Liver (tissue), 9 donors: Measurements from ENCODE around the gene ADK. TPM values are rescaled to one million over a fixed set of nuclear protein-coding genes. Genes with fewer than 3 reads are reported as not detected.

Source experiments
- DNase-seq: peaks from one replicate; pipeline ENCODE4 v3.0.0-alpha.2; 2017; ENCODE audit warnings: low spot score
- H3K27ac ChIP-seq, 2 donors: one replicate each; pipeline ENCODE4 v1.7.0; 2013; ENCODE audit warnings: inconsistent platforms in 2 of 2, low read length in 2 of 2, control low read depth in 1 of 2, low read depth in 1 of 2, mild to moderate bottlenecking in 1 of 2
- H3K27me3 ChIP-seq, 4 donors: one replicate each; pipeline versions ENCODE4 v1.6.1 to v1.7.0; 2013; ENCODE audit warnings: low read length in 3 of 4, inconsistent platforms in 1 of 4, mild to moderate bottlenecking in 1 of 4, moderate library complexity in 1 of 4; ENCODE audit not compliant: control insufficient read depth in 4 of 4, insufficient read depth in 4 of 4
- H3K36me3 ChIP-seq, 4 donors: one replicate each; pipeline versions ENCODE4 v1.6.1 to v1.7.0; 2013; ENCODE audit warnings: low read length in 3 of 4, mild to moderate bottlenecking in 3 of 4, low read depth in 1 of 4, moderate library complexity in 1 of 4; ENCODE audit not compliant: control insufficient read depth in 4 of 4, insufficient read depth in 3 of 4
- H3K4me1 ChIP-seq, 4 donors: one replicate each; pipeline versions ENCODE4 v1.6.1 to v1.7.0; 2013; ENCODE audit warnings: low read length in 3 of 4, mild to moderate bottlenecking in 3 of 4, moderate library complexity in 1 of 4; ENCODE audit not compliant: control insufficient read depth in 4 of 4, insufficient read depth in 4 of 4
- H3K4me3 ChIP-seq, 3 donors: one replicate each; pipeline versions ENCODE4 v1.6.1 to v1.7.0; 2013; ENCODE audit warnings: low read length in 3 of 3, control low read depth in 1 of 3, low read depth in 1 of 3, mild to moderate bottlenecking in 1 of 3
- H3K9ac ChIP-seq, 2 donors: one replicate each; pipeline ENCODE4 v1.7.0; 2013; ENCODE audit warnings: low read length in 2 of 2, mild to moderate bottlenecking in 2 of 2, moderate library complexity in 2 of 2, control low read depth in 1 of 2, low read depth in 1 of 2
- H3K9me3 ChIP-seq, 4 donors: one replicate each; pipeline versions ENCODE4 v1.6.1 to v1.7.0; 2013; ENCODE audit warnings: low read length in 3 of 4; ENCODE audit not compliant: control insufficient read depth in 4 of 4
- FOXA1 ChIP-seq: IDR thresholded peaks from 2 replicates; pipeline ENCODE4 v1.6.1; 2016; ENCODE audit warnings: antibody characterized with exemption
- FOXA2 ChIP-seq: IDR thresholded peaks from 2 replicates; pipeline ENCODE4 v1.6.1; 2016; ENCODE audit warnings: antibody characterized with exemption
- HNF4A ChIP-seq, 2 donors: conservative IDR thresholded peaks; 2 replicates each; pipeline ENCODE4 v1.6.1; 2016; ENCODE audit warnings: antibody characterized with exemption in 2 of 2, mild to moderate bottlenecking in 2 of 2
- JUND ChIP-seq, 2 donors: IDR thresholded peaks; 2 replicates each; pipeline ENCODE4 v1.6.1; 2016; ENCODE audit warnings: antibody characterized with exemption in 2 of 2
- RAD21 ChIP-seq, 2 donors: IDR thresholded peaks; 2 replicates each; pipeline ENCODE4 v1.6.1; 2016; ENCODE audit warnings: antibody characterized with exemption in 2 of 2, mild to moderate bottlenecking in 2 of 2
- RXRA ChIP-seq, 2 donors: IDR thresholded peaks; 2 replicates each; pipeline ENCODE4 v1.6.1; 2017 to 2018; ENCODE audit warnings: antibody characterized with exemption in 2 of 2, mild to moderate bottlenecking in 1 of 2
- SP1 ChIP-seq: IDR thresholded peaks from 2 replicates; pipeline ENCODE4 v1.6.1; 2018; ENCODE audit warnings: antibody characterized with exemption, mild to moderate bottlenecking
- YY1 ChIP-seq: IDR thresholded peaks from 2 replicates; pipeline ENCODE4 v1.6.1; 2016; ENCODE audit warnings: antibody characterized with exemption, mild to moderate bottlenecking
- WGBS: extraction: QIAGEN DNeasy Blood & Tissue Kit; methylation state at CpG from one replicate; pipeline ENCODE4 v1.1.7; 2013; 5-methylcytosine and 5-hydroxymethylcytosine counted together
- polyA plus RNA-seq, 2 donors: library from polyadenylated mRNA; stranded (reverse) in 1 of 2; unstranded in 1 of 2; fragments of 200-250 nt in 1 of 2; fragments of >200 nt in 1 of 2; fragmentation: Nextera tagmentation in 1 of 2; extraction: Ambion mirVana in 1 of 2; gene quantifications; one replicate each; pipeline versions ENCODE4 v1.2.1 to v1.2.3, GENCODE V29; 2013 to 2015
- total RNA-seq, 2 donors: library from RNA; depleted of rRNA; stranded (reverse); fragments of >200 nt; gene quantifications; one replicate each; pipeline ENCODE4 v1.2.3, GENCODE V29; 2014
- TF ChIP-seq, protein P1 (sequence below): fragments of 150-350 bp; IDR thresholded peaks from 2 replicates; pipeline ENCODE4 v1.5.1; 2017; ENCODE audit warnings: improper control_type of control experiment, low read depth, low read length; ENCODE audit not compliant: missing input control
- TF ChIP-seq, protein P2 (sequence below): IDR thresholded peaks from 2 replicates; pipeline ENCODE4 v1.6.1; 2016; ENCODE audit warnings: antibody characterized with exemption, mild to moderate bottlenecking
- TF ChIP-seq, protein P3 (sequence below): IDR thresholded peaks from 2 replicates; pipeline ENCODE4 v1.6.1; 2016; ENCODE audit warnings: antibody characterized with exemption
- donor health status: healthy.
- donor health status: healthy.
- donor health status: healthy.
- donor health status: healthy.
- donor health status: healthy.

ADK gene
- total and polyA plus RNA-seq, 4 donors = 18.0 to 110 (median 65.5) TPM

DNA sequence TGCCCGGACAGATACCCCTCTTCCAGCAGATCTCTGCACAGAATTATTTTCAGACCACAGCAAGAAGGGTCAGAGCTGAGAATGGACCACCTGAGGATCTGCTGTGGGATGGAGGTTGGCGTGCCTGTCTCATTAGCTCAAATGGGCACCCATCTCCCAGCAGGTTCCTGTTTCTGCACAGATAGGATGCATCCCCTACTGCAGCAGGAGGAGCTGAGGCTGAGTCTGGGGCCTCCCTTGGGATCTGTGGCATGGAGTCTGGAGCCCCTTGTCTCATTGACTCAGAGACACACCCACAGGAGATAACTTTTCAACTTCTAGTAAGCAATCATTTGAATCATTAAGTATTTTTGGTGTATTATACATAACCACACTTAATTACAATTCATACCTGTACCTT lies 212.7 kb downstream of the ADK start:
- no peak overlapping the region for H3K9ac ChIP-seq
- H3K27me3 ChIP-seq = no peaks in the 10 kb centered on the region

DNA sequence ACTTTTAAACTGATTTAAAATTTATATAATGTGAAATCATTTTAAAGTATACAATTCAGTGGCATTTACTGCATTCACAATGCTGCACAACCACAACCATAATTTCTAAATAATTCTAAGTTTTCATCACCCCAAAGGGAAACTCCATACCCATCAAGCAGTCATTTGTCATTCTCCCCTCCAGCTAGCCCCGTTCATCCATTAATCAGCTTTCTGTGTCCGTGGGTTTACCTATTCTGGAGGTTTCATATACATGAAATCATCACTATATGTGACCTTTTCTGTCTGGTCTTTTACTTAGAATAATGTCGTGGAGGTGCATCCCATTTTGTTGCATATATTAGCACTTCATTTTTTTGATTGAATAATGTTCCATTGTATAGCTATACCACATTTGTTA lies 214.1 kb downstream of the ADK start:
- H3K36me3 ChIP-seq = peaks cover 0 to 12% (median 6%) of the 10 kb centered on the region in 4 donors
- H3K4me3 ChIP-seq = no peak overlapping the region
- no peak overlapping the region for H3K27ac ChIP-seq
- 91% methylated on average over 3 of the region's 3 CpGs for WGBS
- H3K9me3 ChIP-seq = peaks cover 0 to 5% (median 0%) of the 10 kb centered on the region in 4 donors
- TF ChIP-seq, protein P1, sequence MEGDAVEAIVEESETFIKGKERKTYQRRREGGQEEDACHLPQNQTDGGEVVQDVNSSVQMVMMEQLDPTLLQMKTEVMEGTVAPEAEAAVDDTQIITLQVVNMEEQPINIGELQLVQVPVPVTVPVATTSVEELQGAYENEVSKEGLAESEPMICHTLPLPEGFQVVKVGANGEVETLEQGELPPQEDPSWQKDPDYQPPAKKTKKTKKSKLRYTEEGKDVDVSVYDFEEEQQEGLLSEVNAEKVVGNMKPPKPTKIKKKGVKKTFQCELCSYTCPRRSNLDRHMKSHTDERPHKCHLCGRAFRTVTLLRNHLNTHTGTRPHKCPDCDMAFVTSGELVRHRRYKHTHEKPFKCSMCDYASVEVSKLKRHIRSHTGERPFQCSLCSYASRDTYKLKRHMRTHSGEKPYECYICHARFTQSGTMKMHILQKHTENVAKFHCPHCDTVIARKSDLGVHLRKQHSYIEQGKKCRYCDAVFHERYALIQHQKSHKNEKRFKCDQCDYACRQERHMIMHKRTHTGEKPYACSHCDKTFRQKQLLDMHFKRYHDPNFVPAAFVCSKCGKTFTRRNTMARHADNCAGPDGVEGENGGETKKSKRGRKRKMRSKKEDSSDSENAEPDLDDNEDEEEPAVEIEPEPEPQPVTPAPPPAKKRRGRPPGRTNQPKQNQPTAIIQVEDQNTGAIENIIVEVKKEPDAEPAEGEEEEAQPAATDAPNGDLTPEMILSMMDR = no peak
- TF ChIP-seq, protein P2, sequence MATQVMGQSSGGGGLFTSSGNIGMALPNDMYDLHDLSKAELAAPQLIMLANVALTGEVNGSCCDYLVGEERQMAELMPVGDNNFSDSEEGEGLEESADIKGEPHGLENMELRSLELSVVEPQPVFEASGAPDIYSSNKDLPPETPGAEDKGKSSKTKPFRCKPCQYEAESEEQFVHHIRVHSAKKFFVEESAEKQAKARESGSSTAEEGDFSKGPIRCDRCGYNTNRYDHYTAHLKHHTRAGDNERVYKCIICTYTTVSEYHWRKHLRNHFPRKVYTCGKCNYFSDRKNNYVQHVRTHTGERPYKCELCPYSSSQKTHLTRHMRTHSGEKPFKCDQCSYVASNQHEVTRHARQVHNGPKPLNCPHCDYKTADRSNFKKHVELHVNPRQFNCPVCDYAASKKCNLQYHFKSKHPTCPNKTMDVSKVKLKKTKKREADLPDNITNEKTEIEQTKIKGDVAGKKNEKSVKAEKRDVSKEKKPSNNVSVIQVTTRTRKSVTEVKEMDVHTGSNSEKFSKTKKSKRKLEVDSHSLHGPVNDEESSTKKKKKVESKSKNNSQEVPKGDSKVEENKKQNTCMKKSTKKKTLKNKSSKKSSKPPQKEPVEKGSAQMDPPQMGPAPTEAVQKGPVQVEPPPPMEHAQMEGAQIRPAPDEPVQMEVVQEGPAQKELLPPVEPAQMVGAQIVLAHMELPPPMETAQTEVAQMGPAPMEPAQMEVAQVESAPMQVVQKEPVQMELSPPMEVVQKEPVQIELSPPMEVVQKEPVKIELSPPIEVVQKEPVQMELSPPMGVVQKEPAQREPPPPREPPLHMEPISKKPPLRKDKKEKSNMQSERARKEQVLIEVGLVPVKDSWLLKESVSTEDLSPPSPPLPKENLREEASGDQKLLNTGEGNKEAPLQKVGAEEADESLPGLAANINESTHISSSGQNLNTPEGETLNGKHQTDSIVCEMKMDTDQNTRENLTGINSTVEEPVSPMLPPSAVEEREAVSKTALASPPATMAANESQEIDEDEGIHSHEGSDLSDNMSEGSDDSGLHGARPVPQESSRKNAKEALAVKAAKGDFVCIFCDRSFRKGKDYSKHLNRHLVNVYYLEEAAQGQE = no peak
- TF ChIP-seq SP1 = no peak
- H3K4me1 ChIP-seq = no peaks in the 10 kb centered on the region
- no peaks in the 10 kb centered on the region for H3K27me3 ChIP-seq
- no peak overlapping the region for H3K9ac ChIP-seq
- DNase-seq = no peak

More for the DNA sequence above, 212.7 kb downstream of the ADK start:
- over 99% methylated on average over 2 of the region's 2 CpGs for WGBS
- Histone ChIP-seq H3K36me3 (peaks cover 0 to 14% (median 7%) of the 10 kb centered on the region in 4 donors), H3K9me3 (peaks cover 0 to 5% (median under 1%) of the 10 kb centered on the region in 4 donors), H3K27ac (no peak overlapping the region), H3K4me1 (no peaks in the 10 kb centered on the region), H3K4me3 (no peak overlapping the region)
- no peak for DNase-seq
- no peak for TF ChIP-seq YY1
- TF ChIP-seq FOXA1 = no peak
- TF ChIP-seq, protein P2 = no peak
- TF ChIP-seq RXRA (IDR thresholded peaks at IDR 0.05) = no peak

DNA sequence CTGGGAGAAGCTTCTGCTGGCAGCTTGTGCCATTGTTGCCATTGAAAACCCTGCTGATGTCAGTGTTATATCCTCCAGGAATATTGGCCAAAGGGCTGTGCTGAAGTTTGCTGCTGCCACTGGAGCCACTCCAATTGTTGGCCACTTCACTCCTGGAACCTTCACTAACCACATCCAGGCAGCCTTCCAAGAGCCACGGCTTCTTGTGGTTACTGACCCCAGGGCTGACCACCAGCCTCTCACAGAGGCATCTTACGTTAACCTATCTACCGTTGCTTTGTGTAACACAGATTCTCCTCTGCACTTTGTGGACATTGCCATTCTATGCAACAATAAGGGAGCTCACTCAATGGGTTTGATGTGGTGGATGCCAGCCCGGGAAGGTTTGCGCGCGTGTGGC lies 220.7 kb downstream of the ADK start:
- no peak for DNase-seq
- peaks cover 0 to 6% (median 3%) of the 10 kb centered on the region in 4 donors for H3K36me3 ChIP-seq
- no peak overlapping the region for H3K4me3 ChIP-seq
- no peak overlapping the region for H3K9ac ChIP-seq
- no peaks in the 10 kb centered on the region for H3K9me3 ChIP-seq
- no peaks in the 10 kb centered on the region for H3K4me1 ChIP-seq
- no peak overlapping the region for H3K27ac ChIP-seq
- no peaks in the 10 kb centered on the region for H3K27me3 ChIP-seq
- WGBS = 90% methylated on average over 7 of the region's 7 CpGs
- TF ChIP-seq RAD21 (IDR thresholded peaks at IDR 0.05) (no peak), FOXA2 (no peak), FOXA1 (no peak), JUND (IDR thresholded peaks at IDR 0.05) (no peak), RXRA (IDR thresholded peaks at IDR 0.05) (no peak), HNF4A (conservative IDR thresholded peaks at IDR 0.05) (no peak)
- TF ChIP-seq, protein P1 = no peak
- TF ChIP-seq, protein P3, sequence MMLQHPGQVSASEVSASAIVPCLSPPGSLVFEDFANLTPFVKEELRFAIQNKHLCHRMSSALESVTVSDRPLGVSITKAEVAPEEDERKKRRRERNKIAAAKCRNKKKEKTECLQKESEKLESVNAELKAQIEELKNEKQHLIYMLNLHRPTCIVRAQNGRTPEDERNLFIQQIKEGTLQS = no peak
